ENCODE data around the gene WFS1. TPM values are rescaled to one million over a fixed set of nuclear protein-coding genes. Genes with fewer than 3 reads are reported as not detected.

Gene WFS1
- total RNA-seq, 4 donors from 2014 or later = 31.5 to 124 (median 34.8) TPM

DNA sequence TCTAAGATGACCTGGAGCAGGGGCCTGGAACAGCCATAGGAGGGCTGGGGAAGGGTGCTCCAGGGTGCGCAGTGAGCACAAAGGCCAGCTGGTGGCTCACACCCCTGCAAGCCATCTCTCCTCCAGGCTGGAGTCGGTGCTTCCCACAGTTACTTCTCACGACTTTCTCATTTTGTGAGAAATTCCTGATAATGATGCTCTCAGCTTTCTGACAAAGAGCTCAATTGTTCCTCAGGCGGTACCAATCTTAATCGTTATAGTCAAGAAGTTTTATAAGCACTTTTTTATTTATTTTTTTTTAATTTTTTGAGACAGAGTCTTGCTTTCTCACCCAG lies 11.7 kb upstream of the WFS1 start:
- no peaks in the 10 kb centered on the region for H3K27me3 ChIP-seq
- no peak overlapping the region for H3K4me3 ChIP-seq
- H3K36me3 ChIP-seq = no peaks in the 10 kb centered on the region
- 80% methylated on average over 5 of the region's 5 CpGs for WGBS
- H3K4me1 ChIP-seq = no peaks in the 10 kb centered on the region
- no peak for DNase-seq (ENCODE audit: low spot score in 2 of 2)
- no peak overlapping the region for H3K27ac ChIP-seq
- no peaks in the 10 kb centered on the region for H3K9me3 ChIP-seq
- no peak for TF ChIP-seq POLR2A (IDR thresholded peaks at IDR 0.05)
- TF ChIP-seq EP300 (IDR thresholded peaks at IDR 0.05) = no peak
- TF ChIP-seq, protein P1, sequence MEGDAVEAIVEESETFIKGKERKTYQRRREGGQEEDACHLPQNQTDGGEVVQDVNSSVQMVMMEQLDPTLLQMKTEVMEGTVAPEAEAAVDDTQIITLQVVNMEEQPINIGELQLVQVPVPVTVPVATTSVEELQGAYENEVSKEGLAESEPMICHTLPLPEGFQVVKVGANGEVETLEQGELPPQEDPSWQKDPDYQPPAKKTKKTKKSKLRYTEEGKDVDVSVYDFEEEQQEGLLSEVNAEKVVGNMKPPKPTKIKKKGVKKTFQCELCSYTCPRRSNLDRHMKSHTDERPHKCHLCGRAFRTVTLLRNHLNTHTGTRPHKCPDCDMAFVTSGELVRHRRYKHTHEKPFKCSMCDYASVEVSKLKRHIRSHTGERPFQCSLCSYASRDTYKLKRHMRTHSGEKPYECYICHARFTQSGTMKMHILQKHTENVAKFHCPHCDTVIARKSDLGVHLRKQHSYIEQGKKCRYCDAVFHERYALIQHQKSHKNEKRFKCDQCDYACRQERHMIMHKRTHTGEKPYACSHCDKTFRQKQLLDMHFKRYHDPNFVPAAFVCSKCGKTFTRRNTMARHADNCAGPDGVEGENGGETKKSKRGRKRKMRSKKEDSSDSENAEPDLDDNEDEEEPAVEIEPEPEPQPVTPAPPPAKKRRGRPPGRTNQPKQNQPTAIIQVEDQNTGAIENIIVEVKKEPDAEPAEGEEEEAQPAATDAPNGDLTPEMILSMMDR (IDR thresholded peaks at IDR 0.05) = no peak
- no peak for TF ChIP-seq POLR2AphosphoS5 (IDR thresholded peaks at IDR 0.05)

DNA sequence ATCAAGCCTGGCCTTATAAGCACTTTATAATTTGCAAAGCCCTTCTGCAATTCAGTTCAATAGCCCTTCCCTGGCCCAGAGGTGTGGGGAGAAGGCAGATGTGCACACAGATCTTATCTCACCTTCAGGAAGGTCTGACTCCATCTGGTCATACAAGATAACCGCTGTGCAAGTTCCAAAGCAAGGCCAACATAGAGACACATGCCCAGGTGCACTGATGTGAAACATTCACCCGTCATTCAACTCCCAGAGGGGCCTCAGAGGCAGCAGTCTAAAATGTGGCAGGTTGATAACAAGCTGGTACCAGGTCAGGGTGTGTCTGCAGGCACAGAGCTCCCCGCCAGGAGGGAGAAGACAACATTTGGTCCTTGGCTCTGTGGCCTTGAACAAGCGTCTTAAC lies 10.9 kb upstream of the WFS1 start:
- no peak for TF ChIP-seq EP300 (IDR thresholded peaks at IDR 0.05)
- TF ChIP-seq, protein P1 (IDR thresholded peaks at IDR 0.05) = no peak
- TF ChIP-seq POLR2A (IDR thresholded peaks at IDR 0.05) = no peak
- TF ChIP-seq POLR2AphosphoS5 (IDR thresholded peaks at IDR 0.05) = no peak
- no peak overlapping the region for H3K27ac ChIP-seq
- no peak overlapping the region for H3K4me3 ChIP-seq
- H3K27me3 ChIP-seq = no peaks in the 10 kb centered on the region
- WGBS = no CpG with 5 or more reads among the region's 4 CpGs
- DNase-seq (ENCODE audit: low spot score in 2 of 2) = no peak
- no peaks in the 10 kb centered on the region for H3K4me1 ChIP-seq
- no peaks in the 10 kb centered on the region for H3K9me3 ChIP-seq
- no peaks in the 10 kb centered on the region for H3K36me3 ChIP-seq

- DNase-seq (ENCODE audit: low spot score in 2 of 2) = no peak
- TF ChIP-seq POLR2A (IDR thresholded peaks at IDR 0.05) = no peak
- no peak for TF ChIP-seq EP300 (IDR thresholded peaks at IDR 0.05)
- TF ChIP-seq POLR2AphosphoS5 (IDR thresholded peaks at IDR 0.05) = no peak
- TF ChIP-seq, protein P1 (IDR thresholded peaks at IDR 0.05) = no peak
- H3K9me3 ChIP-seq = no peaks in the 10 kb centered on the region
- H3K4me1 ChIP-seq = no peaks in the 10 kb centered on the region
- no peak overlapping the region for H3K4me3 ChIP-seq
- H3K27me3 ChIP-seq = no peaks in the 10 kb centered on the region
- WGBS = 81% methylated on average over 8 of the region's 8 CpGs
- no peak overlapping the region for H3K27ac ChIP-seq
- no peaks in the 10 kb centered on the region for H3K36me3 ChIP-seq
These were observed 9.8 kb upstream of the WFS1 start for GRCh38 chr4:6259886-6260285.

DNA sequence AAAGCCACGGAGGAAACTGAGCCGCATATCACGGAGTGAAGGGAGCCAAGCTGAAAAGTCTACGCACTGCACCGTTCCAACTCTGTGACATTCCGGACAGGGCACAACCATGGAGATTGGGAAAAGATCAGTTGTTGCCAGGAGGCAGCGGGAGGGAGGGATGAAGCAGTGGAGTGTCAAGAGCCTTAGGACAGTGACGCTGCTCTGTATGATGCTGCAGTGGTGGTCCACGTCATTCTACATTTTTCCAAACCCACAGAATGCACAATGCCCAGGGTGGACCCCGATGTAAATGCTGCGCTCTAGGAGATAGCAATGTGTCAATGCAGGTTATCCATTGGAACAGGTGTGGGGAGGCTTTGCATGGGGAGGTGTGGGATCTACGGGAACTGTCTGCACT lies 7.5 kb upstream of the WFS1 start:
- TF ChIP-seq EP300 (IDR thresholded peaks at IDR 0.05) (no peak), POLR2AphosphoS5 (IDR thresholded peaks at IDR 0.05) (no peak), POLR2A (IDR thresholded peaks at IDR 0.05) (no peak)
- TF ChIP-seq, protein P1 (IDR thresholded peaks at IDR 0.05) = no peak
- no peak for DNase-seq (ENCODE audit: low spot score in 2 of 2)
- H3K9me3 ChIP-seq = no peaks in the 10 kb centered on the region
- H3K4me3 ChIP-seq = no peak overlapping the region
- no peak overlapping the region for H3K27ac ChIP-seq
- no peaks in the 10 kb centered on the region for H3K36me3 ChIP-seq
- H3K27me3 ChIP-seq = no peaks in the 10 kb centered on the region
- no peaks in the 10 kb centered on the region for H3K4me1 ChIP-seq
- 84% methylated on average over 12 of the region's 12 CpGs for WGBS

DNA sequence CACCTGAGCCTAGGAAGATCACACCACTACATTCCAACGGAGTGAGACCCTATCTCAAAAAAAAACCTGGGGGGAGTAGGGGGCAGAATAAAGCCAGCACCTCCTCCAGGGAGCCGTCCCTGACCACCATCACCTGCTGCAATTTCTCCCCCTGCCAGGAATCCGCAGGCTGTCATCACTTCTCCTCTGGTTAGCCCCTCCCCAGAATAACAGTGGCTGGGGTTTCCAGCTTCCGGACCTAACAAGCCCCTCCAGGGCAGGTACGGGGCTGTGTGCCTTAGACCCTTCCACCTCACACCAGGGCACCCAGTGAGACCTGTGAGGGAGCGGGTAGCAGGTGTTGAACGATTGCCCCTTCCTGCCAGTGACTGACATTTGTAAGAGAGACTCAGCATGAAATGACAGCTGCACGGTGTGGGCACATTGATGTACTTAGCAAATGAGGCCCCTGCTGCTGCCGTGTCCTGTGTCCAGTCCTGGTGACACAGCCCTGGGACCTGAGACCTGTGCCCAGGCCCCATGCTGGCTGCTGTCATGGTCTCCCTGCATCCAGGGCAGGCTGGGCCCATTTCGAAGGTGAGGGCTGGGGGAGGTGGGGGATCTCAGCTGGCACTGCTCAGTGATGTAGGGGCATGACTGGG lies 6.7 kb upstream of the WFS1 start:
- no peak overlapping the region for H3K27ac ChIP-seq
- WGBS = 71% methylated on average over 6 of the region's 10 CpGs
- H3K4me3 ChIP-seq = no peak overlapping the region
- H3K27me3 ChIP-seq = no peaks in the 10 kb centered on the region
- H3K36me3 ChIP-seq = no peaks in the 10 kb centered on the region
- no peak for TF ChIP-seq EP300 (IDR thresholded peaks at IDR 0.05)
- no peak for TF ChIP-seq POLR2AphosphoS5 (IDR thresholded peaks at IDR 0.05)
- TF ChIP-seq, protein P1 (IDR thresholded peaks at IDR 0.05) = no peak
- TF ChIP-seq POLR2A (IDR thresholded peaks at IDR 0.05) = no peak
- no peak for DNase-seq (ENCODE audit: low spot score in 2 of 2)
- no peaks in the 10 kb centered on the region for H3K4me1 ChIP-seq
- no peaks in the 10 kb centered on the region for H3K9me3 ChIP-seq

All from suprapubic skin (tissue), 4 donors.